BLaER1 (cell line): Measurements from ENCODE around the gene CDKAL1.

Experiments used
- H3K27ac ChIP-seq: shearing (Covaris generic); formaldehyde crosslinking; 2 replicates; pipeline ENCODE4 v1.8.1; 2022
- H3K27me3 ChIP-seq: shearing (Covaris generic); formaldehyde crosslinking; 2 replicates; pipeline ENCODE4 v1.8.1; 2022
- H3K36me3 ChIP-seq: shearing (Covaris generic); formaldehyde crosslinking; 2 replicates; pipeline ENCODE4 v1.8.1; 2022
- H3K4me1 ChIP-seq: shearing (Covaris generic); formaldehyde crosslinking; 2 replicates; pipeline ENCODE4 v1.8.1; 2022
- H3K4me2 ChIP-seq: shearing (Covaris generic); formaldehyde crosslinking; 2 replicates; pipeline ENCODE4 v1.8.1; 2022
- H3K4me3 ChIP-seq: shearing (Covaris generic); formaldehyde crosslinking; 2 replicates; pipeline ENCODE4 v1.8.1; 2022
- H3K9ac ChIP-seq: shearing (Covaris generic); formaldehyde crosslinking; 2 replicates; pipeline ENCODE4 v1.8.1; 2022
- H3K9me3 ChIP-seq: shearing (Covaris generic); formaldehyde crosslinking; 2 replicates; pipeline ENCODE4 v1.8.1; 2022
- H4K20me1 ChIP-seq: shearing (Covaris generic); formaldehyde crosslinking; 2 replicates; pipeline ENCODE4 v1.8.1; 2022
- Cebpa-rat ChIP-seq: shearing (Covaris generic); IDR thresholded peaks from 2 replicates; pipeline ENCODE4 v1.8.1; 2022

CDKAL1 gene

DNA sequence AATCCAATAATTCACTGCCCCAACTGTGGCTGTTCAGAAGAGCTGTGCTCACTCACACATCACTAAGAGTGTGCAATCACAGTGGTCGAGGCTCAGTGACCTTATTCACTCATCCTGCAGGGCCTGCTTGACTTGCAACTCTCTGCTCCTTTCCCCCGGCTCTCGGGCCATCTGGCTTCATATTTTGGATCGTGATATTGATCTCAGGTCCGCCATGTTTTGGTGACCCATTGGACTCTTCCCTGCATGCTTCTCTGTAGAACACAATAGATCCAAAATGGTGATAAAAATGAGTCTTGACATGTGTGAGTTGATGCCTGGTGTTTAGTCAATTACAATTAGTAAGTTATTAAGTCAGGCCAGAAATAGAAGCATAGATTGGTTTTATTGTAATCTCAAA is 745.4 kb downstream of the CDKAL1 start:
- Histone ChIP-seq H4K20me1 (no peaks in the 10 kb centered on the region), H3K9me3 (no peaks in the 10 kb centered on the region), H3K9ac (no peak overlapping the region), H3K27ac (no peak overlapping the region), H3K36me3 (no peaks in the 10 kb centered on the region), H3K4me2 (no peak overlapping the region), H3K4me3 (no peak overlapping the region), H3K27me3 (no peaks in the 10 kb centered on the region), H3K4me1 (no peaks in the 10 kb centered on the region)
- no peak for TF ChIP-seq Cebpa-rat

- no peak overlapping the region for H3K9ac ChIP-seq
- no peak for TF ChIP-seq Cebpa-rat
- no peaks in the 10 kb centered on the region for H3K36me3 ChIP-seq
- no peaks in the 10 kb centered on the region for H4K20me1 ChIP-seq
- no peak overlapping the region for H3K27ac ChIP-seq
- H3K4me1 ChIP-seq, result no peaks in the 10 kb centered on the region
- no peak overlapping the region for H3K4me2 ChIP-seq
- no peaks in the 10 kb centered on the region for H3K27me3 ChIP-seq
- no peak overlapping the region for H3K4me3 ChIP-seq
- no peaks in the 10 kb centered on the region for H3K9me3 ChIP-seq
Measured at GRCh38 chr6:21281366-21281765, 747.1 kb downstream of the CDKAL1 start.
